Activated CD8-positive, alpha-beta memory T cell treated with anti-CD3 and anti-CD28 coated beads for 4 hours (primary cell): ENCODE results near the gene CYP2D6.
"Not testable (repeated sequence)": the region's sequence is repeated elsewhere in the genome, so short reads cannot be mapped to it uniquely, and the experiment has no call there.

Experiments used
- DNase-seq, 2 donors: peaks; one replicate each; pipeline ENCODE4 v3.0.0-alpha.2; 2020; ENCODE audit warnings: low read depth in 2 of 2

CYP2D6 gene

GRCh38 chr22:42158456-42159132 lies 28.0 kb upstream of the CYP2D6 start:
- DNase-seq, result no peak

- DNase-seq, result no peak
Measured at GRCh38 chr22:42156598-42156997, 26.0 kb upstream of the CYP2D6 start.

GRCh38 chr22:42156121-42156520 lies 25.5 kb upstream of the CYP2D6 start:
- no peak for DNase-seq

GRCh38 chr22:42155053-42155543 lies 24.5 kb upstream of the CYP2D6 start:
- DNase-seq, result no peak

- DNase-seq, result no peak
Measured at GRCh38 chr22:42154293-42155052, 23.9 kb upstream of the CYP2D6 start.

- DNase-seq, result no peak
Measured at GRCh38 chr22:42152661-42153270, 22.2 kb upstream of the CYP2D6 start.

GRCh38 chr22:42151924-42152635 lies 21.5 kb upstream of the CYP2D6 start:
- DNase-seq, result no peak

GRCh38 chr22:42150727-42151590 lies 20.3 kb upstream of the CYP2D6 start:
- no peak for DNase-seq

GRCh38 chr22:42149798-42150197 lies 19.2 kb upstream of the CYP2D6 start:
- not testable (repeated sequence) for DNase-seq

GRCh38 chr22:42145175-42145574 lies 14.6 kb upstream of the CYP2D6 start:
- no peak for DNase-seq

- not testable (repeated sequence) for DNase-seq
Measured at GRCh38 chr22:42143859-42144822, 13.5 kb upstream of the CYP2D6 start.

GRCh38 chr22:42142771-42143461 lies 12.3 kb upstream of the CYP2D6 start:
- no peak for DNase-seq

- not testable (repeated sequence) for DNase-seq
Measured at GRCh38 chr22:42141307-42142057, 10.9 kb upstream of the CYP2D6 start.

- not testable (repeated sequence) for DNase-seq
Measured at GRCh38 chr22:42140153-42140552, 9.5 kb upstream of the CYP2D6 start.

GRCh38 chr22:42139508-42139907 lies 8.9 kb upstream of the CYP2D6 start:
- not testable (repeated sequence) for DNase-seq

GRCh38 chr22:42138972-42139371 lies 8.4 kb upstream of the CYP2D6 start:
- no peak for DNase-seq

GRCh38 chr22:42138122-42138770 lies 7.6 kb upstream of the CYP2D6 start:
- DNase-seq, result no peak

- not testable (repeated sequence) for DNase-seq
Measured at GRCh38 chr22:42135688-42136087, 5.1 kb upstream of the CYP2D6 start.
